ENCODE data around the gene RELT.

The RELT gene

GRCh38 chr11:73386546-73386945 lies 10.3 kb downstream of the RELT start:
- DNase-seq = no peak
- in situ Hi-C loops (cut with HindIII; ENCODE audit: low pct_ligation_motif_present, low pct_unique_long_range_greater_than_20kb, low sequenced_read_pairs) = no loop called here

- in situ Hi-C loops (cut with HindIII; ENCODE audit: low pct_ligation_motif_present, low pct_unique_long_range_greater_than_20kb, low sequenced_read_pairs) = no loop called here
- no peak for DNase-seq
Observed at GRCh38 chr11:73387594-73388264, 11.5 kb downstream of the RELT start.

GRCh38 chr11:73388265-73389133 lies 12.3 kb downstream of the RELT start:
- DNase-seq = no peak
- in situ Hi-C loops (cut with HindIII; ENCODE audit: low pct_ligation_motif_present, low pct_unique_long_range_greater_than_20kb, low sequenced_read_pairs) = no loop called here

- in situ Hi-C loops (cut with HindIII; ENCODE audit: low pct_ligation_motif_present, low pct_unique_long_range_greater_than_20kb, low sequenced_read_pairs) = no loop called here
- DNase-seq = peak; percentile 28
Observed at GRCh38 chr11:73389134-73389525, 12.9 kb downstream of the RELT start.

GRCh38 chr11:73389916-73390315 lies 13.7 kb downstream of the RELT start:
- no peak for DNase-seq
- in situ Hi-C loops (cut with HindIII; ENCODE audit: low pct_ligation_motif_present, low pct_unique_long_range_greater_than_20kb, low sequenced_read_pairs) = no loop called here

GRCh38 chr11:73390601-73391565 lies 14.7 kb downstream of the RELT start:
- no peak for DNase-seq
- in situ Hi-C loops (cut with HindIII; ENCODE audit: low pct_ligation_motif_present, low pct_unique_long_range_greater_than_20kb, low sequenced_read_pairs) = no loop called here

GRCh38 chr11:73391665-73392064 lies 15.5 kb downstream of the RELT start:
- in situ Hi-C loops (cut with HindIII; ENCODE audit: low pct_ligation_motif_present, low pct_unique_long_range_greater_than_20kb, low sequenced_read_pairs) = no loop called here
- DNase-seq = no peak

GRCh38 chr11:73392108-73393010 lies 16.2 kb downstream of the RELT start:
- in situ Hi-C loops (cut with HindIII; ENCODE audit: low pct_ligation_motif_present, low pct_unique_long_range_greater_than_20kb, low sequenced_read_pairs) = no loop called here
- DNase-seq = no peak

GRCh38 chr11:73393011-73393380 lies 16.8 kb downstream of the RELT start:
- in situ Hi-C loops (cut with HindIII; ENCODE audit: low pct_ligation_motif_present, low pct_unique_long_range_greater_than_20kb, low sequenced_read_pairs) = no loop called here
- DNase-seq = no peak

GRCh38 chr11:73393479-73394415 lies 17.5 kb downstream of the RELT start:
- peak; percentile 69 for DNase-seq
- in situ Hi-C loops (cut with HindIII; ENCODE audit: low pct_ligation_motif_present, low pct_unique_long_range_greater_than_20kb, low sequenced_read_pairs) = no loop called here

GRCh38 chr11:73394416-73395296 lies 18.5 kb downstream of the RELT start:
- no peak for DNase-seq
- in situ Hi-C loops (cut with HindIII; ENCODE audit: low pct_ligation_motif_present, low pct_unique_long_range_greater_than_20kb, low sequenced_read_pairs) = no loop called here

- DNase-seq = no peak
- in situ Hi-C loops (cut with HindIII; ENCODE audit: low pct_ligation_motif_present, low pct_unique_long_range_greater_than_20kb, low sequenced_read_pairs) = no loop called here
Observed at GRCh38 chr11:73395297-73396208, 19.4 kb downstream of the RELT start.

- no peak for DNase-seq
- in situ Hi-C loops (cut with HindIII; ENCODE audit: low pct_ligation_motif_present, low pct_unique_long_range_greater_than_20kb, low sequenced_read_pairs) = no loop called here
Observed at GRCh38 chr11:73396251-73396930, 20.2 kb downstream of the RELT start.

GRCh38 chr11:73396985-73397384 lies 20.8 kb downstream of the RELT start:
- no peak for DNase-seq
- in situ Hi-C loops (cut with HindIII; ENCODE audit: low pct_ligation_motif_present, low pct_unique_long_range_greater_than_20kb, low sequenced_read_pairs) = no loop called here

Measured in ACHN (cell line).